ENCODE data around the gene PDE4A.

Gene PDE4A

DNA sequence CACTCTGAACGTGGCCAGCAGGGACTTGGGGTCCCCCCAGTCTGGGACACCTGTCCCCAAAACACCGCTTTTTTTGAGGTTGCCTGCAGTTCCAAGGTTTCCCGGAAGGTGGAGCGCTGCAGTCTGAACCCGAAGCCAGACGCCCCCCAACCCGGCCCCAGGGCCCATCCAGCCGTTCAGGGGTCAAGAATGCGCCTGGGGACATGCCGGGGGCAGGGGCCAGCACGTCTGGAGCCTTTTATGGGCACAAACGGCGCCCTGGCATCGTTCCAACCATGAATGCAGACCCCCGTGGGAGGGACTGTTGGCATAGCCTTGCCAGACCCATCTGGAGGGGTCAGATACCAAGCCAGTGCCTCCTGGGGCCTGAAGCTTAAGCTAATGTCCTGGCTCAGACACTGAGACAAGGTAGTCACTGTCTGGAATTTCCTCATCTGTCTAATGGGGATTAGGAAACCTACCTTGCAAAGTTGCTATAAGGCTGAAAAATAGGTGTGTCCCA, 90.0 kb downstream of the PDE4A start:
- no peak for DNase-seq (ENCODE audit: low read depth in 2 of 2)

DNA sequence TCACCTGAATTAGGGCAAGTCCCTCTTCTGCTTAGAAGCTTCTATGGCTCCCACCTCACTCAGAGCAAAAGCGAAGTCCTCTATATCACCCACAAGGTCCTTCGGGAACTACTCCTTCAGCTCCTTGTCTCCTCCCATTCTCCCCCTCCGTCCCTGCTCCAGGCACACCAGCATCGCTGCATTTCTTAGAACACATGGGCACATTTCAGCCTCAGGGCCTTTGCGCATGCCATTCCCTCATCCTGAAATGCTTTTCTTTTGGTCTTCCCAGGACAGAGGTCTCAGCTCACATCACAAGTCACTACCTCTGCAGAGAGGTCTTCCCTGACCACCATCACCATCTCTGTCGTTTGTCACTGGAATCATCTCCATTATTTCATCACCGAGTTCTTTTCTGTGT, 92.9 kb downstream of the PDE4A start:
- no peak for DNase-seq (ENCODE audit: low read depth in 2 of 2)

DNA sequence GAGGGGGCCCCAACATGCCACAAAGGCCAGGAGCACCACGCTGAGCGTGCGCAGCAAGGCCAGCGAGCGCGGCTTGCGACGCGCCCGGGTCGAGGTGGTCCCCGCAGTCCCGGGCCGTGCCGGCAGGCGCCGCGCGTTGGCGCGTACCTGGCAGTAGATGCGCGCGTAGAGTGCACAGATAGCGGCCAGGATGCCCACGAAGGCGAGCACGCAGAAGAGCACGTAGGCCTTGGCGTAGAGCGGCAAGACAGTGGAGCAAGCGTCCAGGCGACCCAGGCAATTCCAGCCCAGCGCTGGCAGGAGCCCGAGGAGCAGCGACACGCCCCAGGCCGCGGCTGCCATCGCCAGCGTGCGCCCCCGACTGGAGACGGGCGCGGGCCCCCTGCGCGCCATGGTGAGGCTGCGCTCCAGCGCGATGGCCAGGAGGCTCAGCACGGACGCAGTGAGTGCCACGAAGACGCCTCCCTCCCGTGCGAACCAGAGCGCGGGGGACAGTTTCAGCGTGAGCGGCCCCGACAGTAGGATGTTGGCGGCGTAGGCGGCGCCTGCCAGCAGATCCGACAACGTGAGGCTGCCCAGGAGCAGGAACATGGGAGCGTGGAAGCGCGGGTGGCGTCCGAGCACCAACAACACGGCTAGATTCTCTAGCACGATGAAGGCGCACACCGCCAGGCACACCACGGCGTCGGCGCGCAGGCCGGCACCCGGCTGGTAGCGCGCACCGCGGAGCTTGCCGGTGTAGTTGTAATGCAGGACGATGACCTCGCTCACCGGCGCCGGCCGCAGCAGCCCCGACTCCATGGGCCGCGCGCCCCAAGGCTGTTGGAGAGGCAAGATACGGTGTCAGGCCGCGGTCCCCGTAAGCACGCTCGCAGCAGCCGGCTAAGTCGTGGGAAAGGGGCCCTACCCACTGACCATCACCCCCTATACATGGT, 94.1 kb downstream of the PDE4A start:
- no peak for DNase-seq (ENCODE audit: low read depth in 2 of 2)

DNA sequence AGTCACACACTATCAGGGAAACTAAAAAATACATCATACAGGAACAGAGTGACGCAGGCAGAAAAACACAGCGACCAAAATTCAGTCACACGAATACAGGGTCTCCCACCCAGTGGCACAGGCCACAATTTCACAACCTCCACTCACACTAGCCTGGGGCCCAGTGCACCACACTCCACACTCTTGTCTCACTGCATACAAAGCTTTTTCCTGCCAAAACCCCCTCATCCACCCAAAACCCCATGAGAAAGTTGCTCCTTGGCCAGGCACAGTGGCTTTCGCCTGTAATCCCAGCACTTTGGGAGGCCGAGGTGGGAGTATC, 95.7 kb downstream of the PDE4A start:
- DNase-seq (ENCODE audit: low read depth in 2 of 2): no peak

DNA sequence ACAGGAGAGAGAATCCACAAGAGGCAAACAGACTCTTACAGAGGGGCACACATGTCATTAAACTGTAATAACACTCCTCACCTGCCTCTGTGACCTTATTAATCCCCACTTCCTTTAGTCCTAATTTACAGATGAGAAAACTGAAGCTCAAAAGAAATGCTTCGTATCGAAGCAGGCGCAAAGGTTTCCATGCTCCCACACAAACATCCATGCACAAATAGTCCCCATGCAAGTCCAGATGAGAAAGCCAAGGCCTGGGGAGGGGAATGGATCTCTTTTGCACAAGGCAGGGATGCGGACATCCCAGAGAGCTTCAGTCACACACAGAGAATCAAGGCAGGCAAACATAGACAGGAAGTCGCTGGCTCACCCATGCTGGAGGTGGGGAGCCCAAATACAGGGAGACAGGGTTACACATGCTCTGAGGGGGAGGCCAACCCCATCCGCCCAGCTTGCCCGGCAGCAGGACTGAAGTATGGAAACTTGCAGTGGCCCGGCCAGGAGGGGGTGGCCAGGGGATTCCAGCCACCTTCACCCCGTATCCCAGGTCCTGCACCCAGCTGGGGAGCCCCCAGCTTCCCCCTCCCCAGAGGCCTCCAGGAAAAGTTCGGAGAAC, 96.4 kb downstream of the PDE4A start:
- no peak for DNase-seq (ENCODE audit: low read depth in 2 of 2)

DNA sequence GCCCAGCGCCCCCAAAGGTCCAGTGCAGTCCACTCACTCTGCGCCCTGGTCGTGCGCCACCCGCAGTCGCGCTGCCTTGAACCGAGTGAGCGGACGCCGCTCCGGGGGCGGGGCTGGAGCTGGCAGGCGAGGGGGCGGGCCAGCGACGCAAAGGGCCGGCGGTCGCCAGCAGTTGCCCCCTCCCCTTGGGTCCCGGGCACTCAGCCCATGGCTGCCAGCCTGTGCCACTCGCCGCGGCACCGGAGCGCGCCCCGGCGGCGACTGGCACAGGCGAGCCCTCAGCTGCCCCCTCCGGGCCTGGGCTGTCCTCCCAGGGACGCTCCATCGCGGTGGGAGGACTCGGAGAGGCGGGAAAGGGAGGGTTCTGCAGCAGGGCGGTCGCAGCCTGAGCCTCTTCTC, 97.0 kb downstream of the PDE4A start, which contains the start of gene S1PR5:
S1PR5 (minus strand) TSS at position 87 of the 399 bp plus-strand sequence. CDS start 2,436 bp downstream, outside the sequence.
- no peak for DNase-seq (ENCODE audit: low read depth in 2 of 2)

DNA sequence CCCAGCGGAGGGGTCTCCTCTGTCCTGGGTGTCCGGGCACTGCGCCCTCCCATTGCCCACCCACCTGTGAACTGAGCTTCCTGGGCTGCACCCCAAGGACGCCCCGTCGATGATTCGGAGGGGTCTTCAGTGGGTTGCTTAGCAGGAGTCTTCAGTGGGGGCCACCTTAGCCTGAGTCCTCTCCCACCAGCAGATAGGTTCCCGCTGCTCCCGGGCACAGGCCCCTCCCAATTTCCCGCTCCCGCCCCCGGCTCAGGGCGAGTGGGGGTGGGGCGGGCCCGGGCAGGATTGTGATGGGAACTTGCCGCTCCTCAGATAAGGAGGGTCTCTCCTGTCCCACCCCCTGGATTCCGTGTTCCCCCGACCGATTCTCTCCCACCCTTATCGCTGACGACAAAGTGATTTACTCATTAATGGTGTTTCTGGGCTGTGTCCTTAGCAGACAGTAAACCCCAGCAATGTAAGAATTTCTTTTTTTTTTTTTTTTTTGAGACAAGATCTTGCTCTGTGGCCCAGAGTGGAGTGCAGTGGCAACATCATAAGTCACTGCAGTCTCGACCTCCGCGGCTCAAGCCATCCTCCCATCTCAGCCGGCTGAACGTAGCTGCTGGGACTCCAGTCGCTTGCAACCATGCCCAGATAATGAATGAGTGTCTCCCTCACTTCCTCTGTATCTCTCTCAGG, 97.6 kb downstream of the PDE4A start:
- no peak for DNase-seq (ENCODE audit: low read depth in 2 of 2)

DNA sequence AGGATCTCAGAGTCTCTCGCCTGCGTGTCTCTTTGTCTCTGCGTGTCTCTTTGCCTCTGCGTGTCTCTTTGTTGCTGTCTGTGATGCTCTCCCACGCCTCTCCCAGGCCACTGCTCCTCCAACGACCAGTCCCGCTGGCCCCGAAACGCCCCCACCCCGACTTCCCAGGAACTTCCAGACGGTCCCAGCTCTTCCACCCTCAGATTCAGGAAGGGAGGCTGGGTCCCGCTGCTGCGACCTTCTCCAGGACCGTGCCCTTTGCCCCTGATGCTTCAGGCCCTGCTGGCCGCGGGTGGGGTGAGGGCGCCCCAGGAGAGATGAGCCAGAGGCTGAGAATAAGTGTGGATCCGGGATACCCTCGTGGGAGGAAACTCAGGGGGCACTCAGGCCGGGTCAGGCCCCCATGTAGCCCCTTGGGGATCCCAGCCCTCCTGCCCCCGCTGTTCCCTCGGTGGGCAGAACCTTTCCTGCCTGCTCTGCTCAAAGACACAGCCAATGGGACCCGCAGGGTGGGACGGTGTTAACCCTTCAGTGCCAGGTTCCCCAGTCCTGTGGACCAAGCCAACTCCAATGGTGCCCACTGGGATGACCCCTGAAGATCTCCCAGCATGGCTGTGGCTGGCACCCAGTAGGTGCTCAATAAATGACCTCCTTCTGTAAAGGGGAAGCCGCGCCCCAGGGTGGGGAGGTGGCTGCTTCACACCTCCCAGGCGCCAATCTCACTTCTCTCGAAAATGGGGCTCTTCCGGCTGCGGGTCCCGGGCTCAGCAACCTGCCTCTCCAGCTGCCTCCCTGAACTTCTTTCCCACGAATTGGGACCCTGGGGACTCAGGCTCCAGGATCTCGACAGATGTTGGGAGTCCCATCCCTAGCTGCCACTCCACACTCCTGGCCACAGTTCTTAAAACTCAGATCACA, 98.4 kb downstream of the PDE4A start:
- DNase-seq (ENCODE audit: low read depth in 2 of 2): no peak
